ENCODE measurements around the gene ASNSD1. TPM values are rescaled to one million over a fixed set of nuclear protein-coding genes. Genes with fewer than 3 reads are reported as not detected.

Gene ASNSD1
- total and polyA plus RNA-seq, 9 of the 15 experiments (the other 6 are each of a cell fraction or from before 2014, with no cell fraction given) = 23.9 to 56.4 (median 38.3) TPM

GRCh38 chr2:189709501-189710221, 48.4 kb downstream of the ASNSD1 start (continued):
- no peak for TF ChIP-seq HNRNPL (IDR thresholded peaks at IDR 0.05; ENCODE audit: low read depth, low read length)
- TF ChIP-seq PURB (CRISPR knock-in tag; IDR thresholded peaks at IDR 0.05; ENCODE audit: low read depth) = no peak
- no peak for TF ChIP-seq ATF1 (CRISPR knock-in tag; IDR thresholded peaks at IDR 0.05)
- no peak for TF ChIP-seq ATF1 (tag; IDR thresholded peaks at IDR 0.05)
- TF ChIP-seq SMARCA4 (IDR thresholded peaks at IDR 0.05) = no peak
- TF ChIP-seq ZNF785 (CRISPR knock-in tag; IDR thresholded peaks at IDR 0.05) = no peak
- TF ChIP-seq ZBTB2 (IDR thresholded peaks at IDR 0.05) = no peak
- TF ChIP-seq PBX2 (CRISPR knock-in tag; IDR thresholded peaks at IDR 0.05; ENCODE audit: low read depth) = no peak
- no peak for TF ChIP-seq PBX2 (tag; conservative IDR thresholded peaks at IDR 0.05; ENCODE audit: low read depth)
